ENCODE measurements around the gene LPCAT1. TPM values are rescaled to one million over a fixed set of nuclear protein-coding genes. Genes with fewer than 3 reads are reported as not detected.
A peak's percentile ranks its signal among the peaks of the same experiment; 100 is the strongest.
"Not testable (repeated sequence)": the region's sequence is repeated elsewhere in the genome, so short reads cannot be mapped to it uniquely, and the experiment has no call there.

The LPCAT1 gene
- total RNA-seq (2014; rRNA removed; shearing (Covaris generic)), result 23.9 and 31.2 TPM in 2 replicates

- peak; percentile 56 for DNase-seq (ENCODE audit: low spot score)
Measured at GRCh38 chr5:1523793-1524480, at the start of gene LPCAT1. TSS of gene LPCAT1 (minus strand) at chr5:1523960. CDS start at chr5:1523844, 116 bp downstream.

GRCh38 chr5:1571875-1572274 lies 48.1 kb upstream of the LPCAT1 start:
- DNase-seq (ENCODE audit: low spot score), result not testable (repeated sequence)

GRCh38 chr5:1570975-1571374 lies 47.2 kb upstream of the LPCAT1 start:
- no peak for DNase-seq (ENCODE audit: low spot score)

GRCh38 chr5:1568201-1568979 lies 44.6 kb upstream of the LPCAT1 start:
- DNase-seq (ENCODE audit: low spot score), result peak; percentile 97

GRCh38 chr5:1567527-1568200 lies 43.9 kb upstream of the LPCAT1 start:
- not testable (repeated sequence) for DNase-seq (ENCODE audit: low spot score)

- DNase-seq (ENCODE audit: low spot score), result no peak
Measured at GRCh38 chr5:1565737-1566734, 42.3 kb upstream of the LPCAT1 start.

- no peak for DNase-seq (ENCODE audit: low spot score)
Measured at GRCh38 chr5:1564824-1565736, 41.3 kb upstream of the LPCAT1 start.

- no peak for DNase-seq (ENCODE audit: low spot score)
Measured at GRCh38 chr5:1564182-1564748, 40.5 kb upstream of the LPCAT1 start.

GRCh38 chr5:1563617-1564181 lies 39.9 kb upstream of the LPCAT1 start:
- no peak for DNase-seq (ENCODE audit: low spot score)

- no peak for DNase-seq (ENCODE audit: low spot score)
Measured at GRCh38 chr5:1563051-1563461, 39.3 kb upstream of the LPCAT1 start.

GRCh38 chr5:1562599-1562998 lies 38.8 kb upstream of the LPCAT1 start:
- DNase-seq (ENCODE audit: low spot score), result no peak

- DNase-seq (ENCODE audit: low spot score), result no peak
Measured at GRCh38 chr5:1561402-1561929, 37.7 kb upstream of the LPCAT1 start.

GRCh38 chr5:1560499-1560898 lies 36.7 kb upstream of the LPCAT1 start:
- DNase-seq (ENCODE audit: low spot score), result not testable (repeated sequence)

GRCh38 chr5:1558944-1559343 lies 35.2 kb upstream of the LPCAT1 start:
- DNase-seq (ENCODE audit: low spot score), result no peak

GRCh38 chr5:1557114-1557873 lies 33.5 kb upstream of the LPCAT1 start:
- DNase-seq (ENCODE audit: low spot score), result no peak

- DNase-seq (ENCODE audit: low spot score), result no peak
Measured at GRCh38 chr5:1555808-1556731, 32.3 kb upstream of the LPCAT1 start.
